ENCODE results near the gene TGFBR2.

DNA sequence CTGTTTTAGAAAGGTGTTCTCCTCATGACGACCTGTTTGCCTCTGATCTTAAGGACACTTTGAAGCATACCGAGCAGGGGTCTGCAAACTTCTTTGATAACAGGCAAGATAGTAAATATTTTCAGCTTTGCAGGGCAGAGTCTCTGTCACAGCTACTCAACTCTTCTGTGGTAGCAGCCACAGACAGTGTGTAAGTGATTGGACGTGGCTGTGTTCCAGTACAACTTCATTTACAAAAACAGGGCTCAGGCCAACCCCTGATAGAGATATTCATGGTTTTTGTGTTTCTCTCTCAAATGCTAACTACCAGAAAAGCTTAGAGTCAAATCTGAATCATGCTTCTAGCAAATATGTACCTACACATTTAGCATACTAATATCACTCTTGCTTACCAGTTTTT lies 51.5 kb downstream of the TGFBR2 start:
- TF ChIP-seq, protein P1, sequence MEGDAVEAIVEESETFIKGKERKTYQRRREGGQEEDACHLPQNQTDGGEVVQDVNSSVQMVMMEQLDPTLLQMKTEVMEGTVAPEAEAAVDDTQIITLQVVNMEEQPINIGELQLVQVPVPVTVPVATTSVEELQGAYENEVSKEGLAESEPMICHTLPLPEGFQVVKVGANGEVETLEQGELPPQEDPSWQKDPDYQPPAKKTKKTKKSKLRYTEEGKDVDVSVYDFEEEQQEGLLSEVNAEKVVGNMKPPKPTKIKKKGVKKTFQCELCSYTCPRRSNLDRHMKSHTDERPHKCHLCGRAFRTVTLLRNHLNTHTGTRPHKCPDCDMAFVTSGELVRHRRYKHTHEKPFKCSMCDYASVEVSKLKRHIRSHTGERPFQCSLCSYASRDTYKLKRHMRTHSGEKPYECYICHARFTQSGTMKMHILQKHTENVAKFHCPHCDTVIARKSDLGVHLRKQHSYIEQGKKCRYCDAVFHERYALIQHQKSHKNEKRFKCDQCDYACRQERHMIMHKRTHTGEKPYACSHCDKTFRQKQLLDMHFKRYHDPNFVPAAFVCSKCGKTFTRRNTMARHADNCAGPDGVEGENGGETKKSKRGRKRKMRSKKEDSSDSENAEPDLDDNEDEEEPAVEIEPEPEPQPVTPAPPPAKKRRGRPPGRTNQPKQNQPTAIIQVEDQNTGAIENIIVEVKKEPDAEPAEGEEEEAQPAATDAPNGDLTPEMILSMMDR (IDR thresholded peaks at IDR 0.05): no peak
- no peak for TF ChIP-seq POLR2A (IDR thresholded peaks at IDR 0.05)
